Islet of Langerhans (tissue), 1 donor: Measurements from ENCODE around the gene LIPI.
"Not testable (repeated sequence)": the region's sequence is repeated elsewhere in the genome, so short reads cannot be mapped to it uniquely, and the experiment has no call there.

ENCODE experiments used
- FAIRE-seq: peaks from one replicate; lab custom pipeline; 2011; peaks lifted over from hg19 to GRCh38; lab: Jason Lieb, UNC

The LIPI gene

GRCh38 chr21:14116080-14116481 is 94.7 kb downstream of the LIPI start:
- no peak for FAIRE-seq

GRCh38 chr21:14115646-14116045 is 95.1 kb downstream of the LIPI start:
- FAIRE-seq, result no peak

GRCh38 chr21:14114251-14114650 is 96.5 kb downstream of the LIPI start:
- FAIRE-seq, result no peak

GRCh38 chr21:14104564-14104963 is 106.2 kb downstream of the LIPI start:
- not testable (repeated sequence) for FAIRE-seq

GRCh38 chr21:14099570-14099969 is 111.2 kb downstream of the LIPI start:
- FAIRE-seq, result no peak

GRCh38 chr21:14097881-14098499 is 112.8 kb downstream of the LIPI start:
- FAIRE-seq, result no peak

- FAIRE-seq, result no peak
These were observed 114.2 kb downstream of the LIPI start for GRCh38 chr21:14096577-14096976.

GRCh38 chr21:14096172-14096571 is 114.6 kb downstream of the LIPI start:
- FAIRE-seq, result no peak

- no peak for FAIRE-seq
These were observed 115.7 kb downstream of the LIPI start for GRCh38 chr21:14095056-14095455.

- no peak for FAIRE-seq
These were observed 117.8 kb downstream of the LIPI start for GRCh38 chr21:14092834-14093560.

GRCh38 chr21:14090184-14090583 is 120.6 kb downstream of the LIPI start:
- not testable (repeated sequence) for FAIRE-seq

GRCh38 chr21:14088391-14088790 is 122.4 kb downstream of the LIPI start:
- no peak for FAIRE-seq

GRCh38 chr21:14086553-14086952 is 124.2 kb downstream of the LIPI start:
- no peak for FAIRE-seq

- no peak for FAIRE-seq
These were observed 126.1 kb downstream of the LIPI start for GRCh38 chr21:14084701-14085100.

- no peak for FAIRE-seq
These were observed 126.7 kb downstream of the LIPI start for GRCh38 chr21:14084068-14084501.

GRCh38 chr21:14080764-14081096 is 130.0 kb downstream of the LIPI start:
- no peak for FAIRE-seq

- FAIRE-seq, result no peak
These were observed 130.6 kb downstream of the LIPI start for GRCh38 chr21:14080040-14080763.

GRCh38 chr21:14078746-14079375 is 131.9 kb downstream of the LIPI start:
- no peak for FAIRE-seq

GRCh38 chr21:14076143-14076806 is 134.5 kb downstream of the LIPI start:
- FAIRE-seq, result no peak

- peak; percentile 98 for FAIRE-seq
These were observed 135.2 kb downstream of the LIPI start for GRCh38 chr21:14075346-14076142.

- no peak for FAIRE-seq
These were observed 136.6 kb downstream of the LIPI start for GRCh38 chr21:14074177-14074576.

GRCh38 chr21:14073615-14074014 is 137.1 kb downstream of the LIPI start:
- no peak for FAIRE-seq
